Pancreas (tissue), 10 donors: ENCODE results near the gene P2RY12. TPM values are rescaled to one million over a fixed set of nuclear protein-coding genes. Genes with fewer than 3 reads are reported as not detected.

Source experiments
- ATAC-seq, 4 donors: fragments of 200-7000 bp; cut with Tn5 transposase; one replicate each; pipeline versions ENCODE4 v1.8.0 to v1.9.1; 2020; ENCODE audit warnings: mild to moderate bottlenecking in 4 of 4, moderate library complexity in 4 of 4
- DNase-seq, 6 donors: peaks; one replicate each; pipeline ENCODE4 v3.0.0-alpha.2; 2020
- FAIRE-seq: peaks from 2 replicates; lab custom pipeline; 2012; peaks lifted over from hg19 to GRCh38; lab: Jason Lieb, UNC
- H3K27ac ChIP-seq, 4 donors: fragments of 200-600 bp; sonication (generic); 1 replicate in 3 of 4; 2 replicates in 1 of 4; pipeline versions ENCODE4 v1.5.0 to v1.8.0; 2020
- H3K27me3 ChIP-seq, 4 donors: fragments of 200-600 bp; one replicate each; pipeline ENCODE4 v1.8.0; 2021
- H3K36me3 ChIP-seq, 3 donors: fragments of 200-600 bp; sonication (generic) in 1 of 3; one replicate each; pipeline versions ENCODE4 v1.5.0 to v1.8.0; 2020 to 2021
- H3K4me1 ChIP-seq, 3 donors: fragments of 200-600 bp; one replicate each; pipeline ENCODE4 v1.8.0; 2021
- H3K4me3 ChIP-seq, 4 donors: fragments of 200-600 bp; sonication (generic) in 2 of 4; one replicate each; pipeline versions ENCODE4 v1.5.0 to v1.8.0; 2020 to 2021
- H3K9me3 ChIP-seq, 4 donors: fragments of 200-600 bp; one replicate each; pipeline ENCODE4 v1.8.0; 2021
- CTCF ChIP-seq, 4 donors: fragments of 200-600 bp; sonication (generic) in 3 of 4; IDR thresholded peaks; one replicate each; pipeline versions ENCODE4 v1.5.0 to v1.8.0; 2021; ENCODE audit warnings: antibody characterized with exemption in 4 of 4
- WGBS, 2 donors: extraction: QIAGEN DNeasy Blood & Tissue Kit; methylation state at CpG; one replicate each; pipeline ENCODE4 v1.1.7; 2013; 5-methylcytosine and 5-hydroxymethylcytosine counted together
- intact Hi-C, 3 donors: fragments of 100-400 bp; cut with DNase I; formaldehyde crosslinking; loops; one replicate each; pipeline versions ENCODE4 v1.11.1 to v1.14.2; 2022
- polyA plus RNA-seq, 2 donors: library from polyadenylated mRNA; stranded (reverse); fragments of 200-250 nt; gene quantifications; one replicate each; pipeline ENCODE4 v1.2.3, GENCODE V29; 2013
- total RNA-seq, 6 donors: library from RNA; stranded (reverse); fragmentation: NEBNext Ultra II Directional in 4 of 6; extraction: Animal tissue kit (Norgen Biotek cat#: 25700) in 4 of 6; gene quantifications; one replicate each; pipeline versions ENCODE4 v1.2.1 to v1.2.4, GENCODE V29; 2021 to 2023
- donor health status: healthy with polysubstance abuse.
- donor health status: DM: no; HTN: no; CAD: no; lungs with moderate emphysema.
- donor health status: DM: no; HTN: no; CAD: no.
- donor health status: control.
- donor health status: control.
- donor health status: Bipolar disorder and iron deficiency.
- donor health status: DM: yes; HTN: yes; CAD: no.
- donor health status: DM: no; HTN: no; CAD: no.
- donor health status: DM: no; HTN: no; CAD: no.
- donor health status: DM: yes; HTN: yes; CAD: no.

P2RY12 gene
- total and polyA plus RNA-seq, 8 donors: 0.19 to 3.0 (median 0.33) TPM; not detected in 1

- no peak for FAIRE-seq
- intact Hi-C loops: no loop called here
- 80 to 86% methylated on average over 2 of the region's 2 CpGs for WGBS, 2 donors
These were observed 43.8 kb upstream of the P2RY12 start for GRCh38 chr3:151428386-151428785.

GRCh38 chr3:151426341-151426657, 41.7 kb upstream of the P2RY12 start:
- no peak overlapping the region for H3K27ac ChIP-seq
- H3K27me3 ChIP-seq: no peaks in the 10 kb centered on the region
- FAIRE-seq: no peak
- no peaks in the 10 kb centered on the region for H3K36me3 ChIP-seq
- TF ChIP-seq CTCF (IDR thresholded peaks at IDR 0.05): no peak
- H3K4me3 ChIP-seq: no peak overlapping the region
- no peaks in the 10 kb centered on the region for H3K4me1 ChIP-seq
- no peak for DNase-seq
- ATAC-seq: no peak
- intact Hi-C loops: no loop called here
- H3K9me3 ChIP-seq: no peaks in the 10 kb centered on the region

More at GRCh38 chr3:151428386-151428785, 43.8 kb upstream of the P2RY12 start:
- H3K4me3 ChIP-seq: no peak overlapping the region
- DNase-seq: no peak
- H3K36me3 ChIP-seq: no peaks in the 10 kb centered on the region
- H3K4me1 ChIP-seq: no peaks in the 10 kb centered on the region
- no peaks in the 10 kb centered on the region for H3K27me3 ChIP-seq
- no peak for ATAC-seq
- H3K9me3 ChIP-seq: no peaks in the 10 kb centered on the region
- TF ChIP-seq CTCF (IDR thresholded peaks at IDR 0.05): no peak
- H3K27ac ChIP-seq: no peak overlapping the region

- DNase-seq (no peak), ATAC-seq (no peak), FAIRE-seq (no peak)
- intact Hi-C loops: no loop called here
- no peaks in the 10 kb centered on the region for H3K27me3 ChIP-seq
- no peak overlapping the region for H3K4me3 ChIP-seq
- 75 to 86% methylated on average over 4 of the region's 4 CpGs for WGBS, 2 donors
- H3K4me1 ChIP-seq: no peaks in the 10 kb centered on the region
- H3K36me3 ChIP-seq: no peaks in the 10 kb centered on the region
- H3K27ac ChIP-seq: no peak overlapping the region
- no peaks in the 10 kb centered on the region for H3K9me3 ChIP-seq
- no peak for TF ChIP-seq CTCF (IDR thresholded peaks at IDR 0.05)
These were observed 41.2 kb upstream of the P2RY12 start for GRCh38 chr3:151425627-151426340.

GRCh38 chr3:151423091-151423490, 38.5 kb upstream of the P2RY12 start:
- no peak overlapping the region for H3K4me3 ChIP-seq
- DNase-seq (no peak), FAIRE-seq (no peak), ATAC-seq (no peak)
- no peaks in the 10 kb centered on the region for H3K36me3 ChIP-seq
- no peaks in the 10 kb centered on the region for H3K4me1 ChIP-seq
- no peaks in the 10 kb centered on the region for H3K27me3 ChIP-seq
- H3K9me3 ChIP-seq: no peaks in the 10 kb centered on the region
- WGBS, 2 donors: 70 to 80% methylated on average over 5 of the region's 5 CpGs
- H3K27ac ChIP-seq: no peak overlapping the region
- no peak for TF ChIP-seq CTCF (IDR thresholded peaks at IDR 0.05)
- intact Hi-C loops: no loop called here

GRCh38 chr3:151421938-151422337, 37.4 kb upstream of the P2RY12 start:
- intact Hi-C loops: no loop called here
- DNase-seq (no peak), FAIRE-seq (no peak), ATAC-seq (no peak)
- WGBS, 2 donors: 78 to 89% methylated on average over 4 of the region's 4 CpGs
- H3K27me3 ChIP-seq: no peaks in the 10 kb centered on the region
- no peak for TF ChIP-seq CTCF (IDR thresholded peaks at IDR 0.05)
- no peak overlapping the region for H3K4me3 ChIP-seq
- no peak overlapping the region for H3K27ac ChIP-seq
- H3K4me1 ChIP-seq: no peaks in the 10 kb centered on the region
- no peaks in the 10 kb centered on the region for H3K36me3 ChIP-seq
- H3K9me3 ChIP-seq: no peaks in the 10 kb centered on the region
